Activated CD8-positive, alpha-beta memory T cell treated with anti-CD3 and anti-CD28 coated beads for 1 hour (primary cell): ENCODE measurements around the gene PHETA1.
"Not testable (repeated sequence)": the region's sequence is repeated elsewhere in the genome, so short reads cannot be mapped to it uniquely, and the experiment has no call there.

Experiments used
- DNase-seq, 2 donors: peaks; one replicate each; pipeline ENCODE4 v3.0.0-alpha.2; 2020; ENCODE audit warnings: low read depth in 1 of 2; ENCODE audit errors: extremely low read depth in 1 of 2

Gene PHETA1

DNA sequence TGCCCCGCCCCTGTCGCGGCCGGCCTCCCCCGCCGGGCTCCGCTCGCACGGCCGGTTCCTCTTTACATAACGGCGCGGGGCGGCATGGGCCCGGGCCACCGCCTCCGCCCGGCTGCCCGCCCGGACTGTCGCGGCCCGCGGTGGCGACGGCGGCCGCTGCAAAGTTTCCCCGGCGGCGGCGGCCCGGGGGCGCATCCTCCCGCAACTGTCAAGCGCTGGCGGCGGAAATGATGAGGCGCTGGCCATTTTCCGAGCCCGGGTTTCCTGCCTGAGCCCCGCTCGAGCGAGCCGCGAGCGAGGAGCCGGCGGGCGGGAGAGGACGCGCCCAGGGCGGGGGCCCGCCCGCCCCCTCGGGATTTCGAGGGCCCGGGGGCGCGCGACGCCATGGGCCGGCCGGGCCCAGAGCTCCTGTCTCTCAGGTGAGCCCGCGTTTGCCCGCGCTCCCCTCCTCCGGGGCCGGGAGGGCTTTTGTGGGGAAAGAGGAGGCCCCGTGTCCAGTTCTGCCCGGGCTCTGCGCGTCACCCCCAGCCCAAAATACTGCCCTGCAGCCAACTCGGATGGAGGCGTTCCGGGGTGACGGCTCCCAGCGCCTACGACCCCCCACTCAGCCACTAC is 37.1 kb upstream of the PHETA1 start, which contains the start of gene SH2B3:
Gene SH2B3 (plus strand): TSS at position 65 of the 615 bp plus-strand sequence. CDS start 12,223 bp downstream, outside the sequence.
- peak; percentile 48 to 68 for DNase-seq

DNA sequence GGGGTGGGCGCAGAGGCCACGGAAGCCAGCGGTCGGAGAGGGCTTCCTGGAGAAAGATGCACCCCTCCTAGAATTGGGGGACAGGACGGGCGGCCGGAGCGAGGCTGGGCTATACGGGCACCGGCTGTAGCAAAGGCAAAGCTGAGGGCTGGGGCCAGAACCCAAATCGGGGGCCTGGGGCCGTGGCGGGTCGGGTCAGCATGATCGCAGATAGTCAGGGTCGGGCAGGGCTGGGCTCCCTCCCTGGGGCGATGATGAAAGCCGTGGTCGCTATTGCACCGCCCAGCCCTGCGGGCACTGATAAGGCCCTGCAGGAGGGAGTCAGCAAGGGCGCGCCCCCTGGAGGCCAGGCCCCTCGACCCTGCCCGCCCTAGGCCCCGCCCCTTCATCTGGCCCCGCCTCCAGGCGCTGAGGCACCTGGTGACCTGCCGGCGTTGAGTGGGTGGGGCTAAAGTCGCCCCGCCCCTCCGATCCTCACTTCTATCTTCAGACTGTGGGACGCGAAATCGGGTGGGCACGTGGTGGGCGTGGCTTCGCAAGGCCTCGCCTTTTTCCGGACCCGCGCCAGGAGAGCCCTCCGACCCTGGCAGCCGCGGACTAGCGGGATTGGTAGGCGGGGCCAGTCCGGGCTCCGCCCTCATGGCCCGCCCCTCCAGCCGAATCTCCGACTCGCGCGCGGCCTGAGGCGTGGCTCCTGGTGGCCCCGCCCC is 36.4 kb upstream of the PHETA1 start:
- peak; percentile 97 to 99 for DNase-seq

DNA sequence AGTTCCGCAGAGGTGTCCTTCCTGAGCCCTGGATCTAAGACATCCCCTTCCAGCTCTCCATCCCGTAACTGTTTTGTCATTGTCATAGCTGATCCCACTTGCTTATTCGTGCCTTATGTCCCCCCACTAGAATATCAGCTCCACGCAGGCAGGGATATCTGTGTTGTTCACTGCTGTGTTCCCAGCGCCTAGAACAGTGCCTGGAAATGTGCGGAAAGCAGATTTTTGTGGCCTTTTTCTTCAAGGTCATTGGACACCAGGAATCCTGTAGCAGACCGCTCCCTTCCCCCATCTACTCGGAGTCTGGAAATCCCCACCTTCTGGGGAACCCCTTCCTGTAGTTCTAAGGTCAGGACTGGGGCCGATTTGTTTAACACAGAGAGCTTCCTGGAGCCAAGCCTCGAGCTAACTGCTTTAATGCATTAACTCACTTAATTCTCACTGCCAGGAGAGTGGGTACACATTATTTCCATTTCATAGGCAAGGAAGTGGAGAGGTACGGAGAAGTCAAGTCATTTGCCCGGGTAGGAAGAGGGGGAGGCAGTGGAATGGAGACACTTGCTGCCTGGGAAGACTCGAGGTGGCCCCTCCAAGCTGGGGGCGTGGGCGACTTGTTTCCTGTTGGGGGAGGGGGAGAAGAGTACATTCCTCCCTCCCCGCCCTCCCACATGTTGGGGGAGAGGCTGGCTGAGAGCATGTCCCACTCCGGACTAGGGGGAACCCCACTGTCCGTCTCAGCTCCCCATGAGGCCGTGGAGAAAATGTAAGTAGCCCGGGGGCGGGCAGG is 35.7 kb upstream of the PHETA1 start:
- DNase-seq, result peak in 1 of 2 donors; percentile 27

DNA sequence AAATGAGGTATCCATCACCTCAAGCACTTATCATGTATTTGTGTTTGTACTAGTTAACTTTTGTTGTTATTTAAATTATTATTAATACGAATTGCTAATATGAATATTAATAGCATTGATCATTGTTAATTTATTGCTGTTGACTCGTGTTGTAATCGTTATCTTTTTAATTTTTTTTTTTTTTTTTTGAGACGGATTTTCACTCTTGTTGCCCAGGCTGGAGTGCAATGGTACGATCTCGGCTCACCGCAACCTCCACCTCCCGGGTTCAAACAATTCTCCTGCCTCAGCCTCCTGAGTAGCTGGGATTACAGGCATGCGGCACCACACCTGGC is 33.6 kb upstream of the PHETA1 start:
- not testable (repeated sequence) for DNase-seq

DNA sequence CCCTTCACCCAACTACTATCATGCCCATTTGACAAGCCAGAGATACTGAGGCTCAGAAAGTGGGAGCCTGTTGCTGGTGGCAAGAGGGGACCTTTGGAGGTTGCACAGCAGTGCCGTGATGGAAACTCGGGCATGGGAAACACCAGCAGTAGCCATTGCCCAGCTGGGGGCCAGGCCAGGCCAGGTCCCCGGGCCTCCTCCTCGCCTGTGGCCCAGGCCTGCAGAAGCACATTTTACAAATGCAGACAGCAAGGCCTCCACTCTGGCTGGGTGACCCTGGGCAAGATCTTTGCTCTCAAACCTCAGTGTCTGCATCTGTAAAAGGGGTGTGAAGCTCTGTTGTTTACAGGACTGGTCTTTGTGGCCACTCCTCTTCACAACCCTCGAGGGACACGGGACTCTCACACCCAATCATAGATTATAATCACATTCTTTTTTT is 32.3 kb upstream of the PHETA1 start:
- DNase-seq, result no peak

DNA sequence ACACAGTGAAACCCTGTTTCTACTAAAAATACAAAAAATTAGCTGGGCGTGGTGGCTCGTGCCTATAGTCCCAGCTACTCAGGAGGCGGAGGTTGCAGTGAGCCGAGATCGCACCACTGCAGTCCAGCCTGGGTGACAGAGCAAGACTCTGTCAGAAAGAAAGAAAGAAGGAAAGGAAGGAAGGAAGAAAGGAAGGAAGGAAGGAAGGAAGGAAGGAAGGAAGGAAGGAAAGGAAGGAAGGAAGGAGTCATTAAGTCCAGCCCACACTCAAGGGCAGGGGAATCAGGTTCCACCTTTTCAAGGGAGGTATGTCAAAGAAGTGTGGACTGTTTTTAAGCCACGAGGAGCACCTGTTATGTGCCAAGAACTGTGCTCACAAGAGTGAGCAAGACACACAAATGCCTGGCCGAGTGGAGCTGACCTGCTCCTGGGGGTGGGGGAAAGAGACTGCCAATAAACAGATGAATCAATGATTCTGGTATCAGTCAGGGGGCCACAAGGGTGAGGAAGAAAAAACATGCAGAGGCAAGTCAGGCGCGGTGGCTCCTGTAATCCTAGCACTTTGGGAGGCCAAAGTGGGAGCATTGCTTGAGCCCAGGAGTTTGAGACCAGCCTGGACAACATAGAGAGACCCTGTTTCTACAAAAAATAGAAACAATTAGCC is 31.0 kb upstream of the PHETA1 start:
- not testable (repeated sequence) for DNase-seq

DNA sequence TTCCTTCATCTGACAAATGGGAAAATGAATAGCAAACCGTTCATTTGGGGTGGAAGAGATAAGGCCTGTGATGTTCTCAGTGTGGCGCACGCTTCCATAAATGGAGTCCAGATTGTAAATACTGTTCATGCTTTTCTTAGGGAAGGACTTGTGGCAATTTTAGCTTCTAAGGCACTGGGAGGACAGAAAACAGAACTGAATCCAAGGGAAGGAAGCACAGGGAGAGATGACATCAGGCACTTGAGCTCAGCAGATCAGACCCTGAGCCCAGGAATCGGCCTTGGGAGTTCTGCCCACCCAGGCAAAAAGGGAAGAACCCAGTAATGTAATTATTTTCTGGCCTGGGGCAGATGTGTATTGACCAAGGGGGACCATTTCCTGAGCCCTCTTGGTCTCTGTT is 29.6 kb upstream of the PHETA1 start:
- no peak for DNase-seq

DNA sequence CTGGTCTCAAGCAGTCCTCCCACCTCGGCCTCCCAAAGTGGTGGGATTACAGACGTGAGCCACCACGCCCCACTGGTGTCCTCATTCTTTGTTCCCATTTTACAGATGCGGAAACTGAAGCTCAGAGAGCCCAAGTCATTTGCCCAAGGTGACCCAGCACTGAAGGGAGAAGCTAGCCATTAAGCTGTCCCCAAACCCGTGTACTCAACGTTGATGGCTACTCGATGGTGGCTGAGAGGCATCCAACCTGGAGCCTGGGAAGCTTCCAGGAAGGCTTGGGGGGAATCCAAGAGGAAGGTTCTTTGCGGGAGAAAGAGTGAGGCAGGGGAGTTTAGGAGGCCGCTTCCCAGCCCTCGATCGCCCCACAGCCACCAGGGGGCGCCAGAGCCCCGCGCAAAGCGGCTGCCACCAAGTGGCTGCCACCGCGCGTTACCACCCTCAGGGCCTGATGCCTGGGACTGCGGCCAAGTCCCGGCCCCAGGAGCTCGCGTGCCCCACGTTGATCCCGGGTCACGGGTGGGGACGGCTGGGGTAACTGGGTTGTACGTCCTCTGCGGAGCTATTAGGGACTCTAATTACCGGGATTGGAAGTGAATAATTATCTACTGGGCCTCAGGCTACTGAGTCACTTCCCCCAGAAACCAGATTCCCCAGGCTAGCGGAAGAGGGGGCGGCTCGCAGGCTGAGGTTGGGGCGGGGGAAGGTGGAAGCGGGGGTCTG is 28.0 kb upstream of the PHETA1 start:
- DNase-seq, result peak; percentile 62 to 90

DNA sequence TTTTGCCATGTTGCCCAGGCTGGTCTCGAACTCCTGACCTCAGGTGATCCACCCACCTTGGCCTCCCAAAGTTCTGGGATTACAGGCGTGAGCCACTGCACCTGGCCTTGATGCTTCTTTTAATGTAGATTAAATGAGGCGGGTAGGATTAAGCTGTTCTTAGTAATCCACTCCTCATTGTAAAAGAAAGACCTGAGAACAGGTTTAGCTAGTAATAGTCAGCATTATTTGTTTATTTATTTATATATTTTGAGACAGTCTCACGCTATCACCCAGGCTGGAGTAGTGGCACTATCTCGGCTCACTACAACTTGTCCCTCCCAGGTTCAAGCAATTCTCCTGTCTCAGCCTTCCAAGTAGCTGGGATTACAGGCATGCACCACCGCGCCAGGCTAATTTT is 27.4 kb upstream of the PHETA1 start:
- not testable (repeated sequence) for DNase-seq

DNA sequence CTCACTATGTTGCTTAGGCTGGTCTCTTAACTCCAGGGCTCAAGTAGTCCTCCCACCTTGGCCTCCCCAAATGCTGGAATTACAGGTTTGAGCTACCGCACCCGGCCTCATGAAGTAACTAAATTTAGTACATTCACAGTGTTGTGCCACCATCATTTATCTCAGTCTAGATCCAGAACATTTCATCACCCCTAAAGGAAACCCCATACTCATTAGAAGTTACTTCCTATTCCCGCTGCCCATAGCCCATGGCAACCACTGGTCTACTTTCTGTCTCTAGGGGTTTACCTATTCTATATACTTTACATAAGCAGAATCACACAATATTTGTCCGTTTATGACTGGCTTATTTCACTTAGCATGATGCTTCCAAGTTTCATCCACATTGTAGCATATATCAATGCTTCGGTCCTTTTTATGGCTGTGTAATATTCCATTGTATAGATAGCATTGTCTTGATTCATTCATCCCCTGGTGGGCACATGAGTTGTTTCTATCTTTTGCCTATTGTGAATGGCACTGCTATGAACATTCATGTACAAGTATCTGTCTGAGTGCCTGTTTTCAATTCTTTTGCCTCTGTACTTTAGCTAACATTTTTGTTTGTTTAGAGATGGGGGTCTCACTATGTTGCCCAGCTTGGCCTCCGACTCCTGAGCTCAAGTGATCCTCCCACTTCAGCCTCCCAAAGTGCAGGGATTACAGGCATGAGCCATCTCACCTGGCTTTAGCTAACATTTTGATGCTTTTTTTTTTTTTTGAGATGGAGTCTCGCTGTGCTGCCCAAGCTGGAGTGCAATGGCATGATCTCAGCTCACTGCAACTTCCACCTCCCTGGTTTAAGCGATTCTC is 26.7 kb upstream of the PHETA1 start:
- no peak for DNase-seq

DNA sequence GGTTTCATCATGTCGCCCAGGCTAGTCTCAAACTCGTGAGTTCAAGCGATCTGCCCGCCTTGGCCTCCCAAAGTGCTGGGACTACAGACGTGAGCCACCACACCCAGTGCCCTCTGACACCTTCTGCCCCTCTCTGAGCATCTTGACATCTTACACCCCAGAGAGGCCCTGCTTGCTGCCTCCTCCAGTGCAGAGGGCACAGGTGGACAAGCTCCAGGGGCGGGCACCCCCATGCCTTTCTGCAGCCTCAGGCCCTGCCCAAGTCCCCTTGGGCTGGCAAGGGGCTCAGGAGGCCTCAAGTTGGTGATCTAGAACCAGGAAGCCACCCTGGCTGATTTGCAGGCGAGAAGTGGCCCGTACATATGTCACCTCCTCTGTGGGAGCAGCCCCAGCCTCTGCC is 25.6 kb upstream of the PHETA1 start:
- no peak for DNase-seq

DNA sequence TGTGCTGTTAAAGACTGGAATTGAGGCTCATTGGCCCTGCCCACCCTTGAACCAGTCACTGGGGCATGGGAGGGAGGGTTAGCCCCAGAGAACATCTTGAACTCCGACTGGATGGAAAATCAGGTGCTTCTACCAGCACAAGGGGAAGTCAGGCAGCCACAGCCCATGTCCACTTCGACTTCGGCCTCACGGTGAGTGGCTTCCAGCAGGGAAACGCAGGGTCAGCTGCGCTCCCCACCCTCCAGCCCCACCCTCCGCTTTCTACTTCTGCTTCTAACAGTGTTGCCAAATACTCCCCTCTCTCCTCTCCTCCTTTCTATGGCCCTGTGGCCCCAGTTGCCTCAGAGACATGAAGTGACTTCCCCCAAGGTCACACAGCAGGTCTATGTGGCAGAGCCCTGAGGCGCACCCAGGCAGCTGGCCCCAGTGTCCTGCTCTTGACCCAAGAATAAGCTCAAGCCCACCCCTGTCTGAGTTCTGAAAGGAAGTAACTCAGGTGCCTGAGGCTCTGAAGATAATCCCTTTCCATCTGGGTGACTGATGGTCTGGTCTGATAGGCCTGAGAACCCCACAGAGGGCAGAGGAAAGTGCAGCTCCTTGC is 24.9 kb upstream of the PHETA1 start:
- no peak for DNase-seq

DNA sequence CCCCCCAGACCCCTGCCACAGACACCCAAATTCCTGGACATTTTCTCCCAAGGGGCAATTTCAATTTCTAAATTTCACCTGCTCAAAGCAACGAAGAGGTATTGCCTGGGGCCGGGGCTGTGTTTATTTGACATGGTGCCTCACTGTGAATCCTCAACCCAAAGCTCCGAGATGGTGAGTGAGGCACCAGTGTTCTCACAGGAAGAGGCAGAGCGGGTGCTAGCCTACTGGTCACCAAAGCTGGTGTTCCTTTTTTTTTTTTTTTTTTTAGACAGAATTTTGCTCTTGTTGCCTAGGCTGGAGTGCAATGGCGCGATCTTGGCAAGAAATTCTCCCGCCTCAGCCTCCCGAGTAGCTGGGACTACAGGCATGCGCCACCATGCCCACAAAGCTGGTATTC is 22.0 kb upstream of the PHETA1 start:
- DNase-seq, result no peak

DNA sequence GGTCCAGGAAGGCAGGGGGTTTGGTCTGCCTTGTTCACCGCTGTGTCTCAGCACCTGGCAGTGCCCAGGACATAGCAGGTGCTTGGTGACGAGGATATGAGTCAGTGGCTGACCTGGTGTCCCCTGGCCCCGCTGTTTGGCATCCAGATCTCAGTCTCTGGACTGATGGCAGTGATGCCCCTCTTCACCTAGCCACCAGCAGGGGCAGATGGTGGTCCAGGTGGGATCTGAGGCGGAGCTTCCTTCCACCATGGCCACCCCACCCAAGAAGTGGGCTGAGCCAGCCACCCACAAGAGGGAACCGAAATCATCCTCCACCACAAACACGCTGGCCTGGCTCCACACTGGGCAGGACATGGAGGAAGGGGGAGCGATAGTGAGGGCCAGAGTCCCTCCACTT is 20.7 kb upstream of the PHETA1 start:
- DNase-seq, result no peak

DNA sequence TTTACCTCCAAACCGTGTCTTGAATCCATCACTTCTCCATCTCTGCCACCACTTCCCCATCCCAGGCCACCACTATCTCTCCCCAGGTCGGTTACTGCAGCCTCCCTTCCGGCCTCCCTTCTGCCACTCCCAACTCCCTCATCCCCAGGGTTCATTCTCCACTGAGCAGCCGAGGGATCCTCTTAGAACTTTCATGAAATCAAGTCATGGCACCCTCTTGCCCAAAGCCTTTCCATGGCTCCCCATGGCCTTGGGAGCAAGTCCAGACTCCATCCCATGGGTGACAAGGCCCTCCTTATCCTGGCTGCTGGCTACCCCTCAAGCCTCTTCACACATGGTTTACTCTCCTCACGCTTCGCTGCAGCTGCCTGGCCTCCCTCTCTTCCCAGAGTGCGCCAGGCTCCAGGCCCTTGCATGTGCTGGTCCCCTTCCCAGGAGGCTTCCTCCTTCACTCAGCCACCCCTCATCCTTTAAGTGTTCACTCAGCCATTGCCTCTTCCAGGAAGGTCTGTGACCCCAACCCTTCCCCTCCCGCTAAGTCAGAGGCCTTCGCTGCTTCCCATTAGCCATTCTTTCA is 18.9 kb upstream of the PHETA1 start:
- DNase-seq, result no peak

DNA sequence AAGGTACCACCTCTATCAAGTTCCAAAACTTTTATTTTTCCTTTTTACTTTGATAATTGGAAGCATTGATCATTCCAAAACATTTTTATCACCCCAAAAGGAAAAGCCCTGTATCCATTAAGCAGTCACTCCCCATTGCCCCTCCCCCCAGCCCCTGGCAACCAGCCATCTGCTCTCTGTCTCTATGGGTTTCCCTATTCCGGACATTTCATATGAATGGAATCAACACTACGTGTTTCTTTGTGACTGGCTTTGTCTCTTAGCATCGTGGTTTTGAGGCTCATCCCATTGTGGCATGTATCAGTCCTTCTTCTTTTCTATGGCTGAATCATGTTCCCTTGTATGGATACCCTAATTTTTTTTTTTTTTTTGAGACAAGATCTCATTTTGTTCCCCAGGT is 18.0 kb upstream of the PHETA1 start:
- DNase-seq, result no peak

DNA sequence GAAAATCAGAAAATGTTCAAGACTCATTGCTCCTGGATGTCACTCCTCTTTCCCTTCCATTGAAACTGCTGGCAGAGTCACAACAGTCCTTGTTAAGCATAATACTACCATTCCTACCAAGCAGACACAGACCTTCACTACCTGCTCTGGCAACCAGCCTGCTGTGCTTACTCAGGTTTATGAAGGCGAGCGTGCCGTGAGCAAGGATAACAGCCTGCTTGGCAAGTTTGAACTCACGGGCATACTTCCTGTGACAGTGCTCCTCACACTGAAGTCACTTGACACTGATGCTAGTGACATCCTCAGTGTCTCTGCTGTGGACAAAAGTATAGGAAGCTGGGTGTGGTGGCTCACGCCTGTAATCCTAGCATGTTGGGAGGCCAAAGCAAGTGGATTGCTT is 15.7 kb upstream of the PHETA1 start:
- DNase-seq, result no peak

DNA sequence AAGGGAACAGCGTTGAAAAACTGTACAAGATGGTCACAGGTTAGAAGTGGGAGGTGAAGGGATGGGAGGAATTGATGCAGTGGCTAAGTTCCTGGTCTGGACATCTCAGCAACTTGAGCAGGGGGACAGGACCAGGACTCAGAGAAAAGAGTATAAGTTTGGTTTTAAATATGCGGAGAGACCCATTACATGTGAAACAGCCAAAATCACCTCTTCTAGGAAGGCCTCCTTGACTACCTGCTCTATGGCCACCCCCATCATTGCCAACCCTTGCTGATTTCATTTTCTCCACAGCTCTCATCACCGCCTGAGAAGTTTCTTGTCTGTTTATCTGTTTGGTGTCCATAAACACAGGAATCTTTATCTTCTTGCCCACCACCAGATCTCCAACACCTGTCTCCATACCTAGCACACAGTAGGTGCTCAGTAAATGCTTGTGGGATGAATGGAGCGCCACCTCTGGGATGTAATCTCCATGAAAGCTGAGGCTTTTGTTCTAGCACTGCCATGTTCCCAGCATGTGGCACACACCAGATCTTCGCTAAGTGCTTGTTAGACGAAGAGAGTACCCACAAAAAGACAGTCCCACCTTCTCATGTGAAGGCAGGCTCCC is 11.2 kb upstream of the PHETA1 start:
- DNase-seq, result no peak

DNA sequence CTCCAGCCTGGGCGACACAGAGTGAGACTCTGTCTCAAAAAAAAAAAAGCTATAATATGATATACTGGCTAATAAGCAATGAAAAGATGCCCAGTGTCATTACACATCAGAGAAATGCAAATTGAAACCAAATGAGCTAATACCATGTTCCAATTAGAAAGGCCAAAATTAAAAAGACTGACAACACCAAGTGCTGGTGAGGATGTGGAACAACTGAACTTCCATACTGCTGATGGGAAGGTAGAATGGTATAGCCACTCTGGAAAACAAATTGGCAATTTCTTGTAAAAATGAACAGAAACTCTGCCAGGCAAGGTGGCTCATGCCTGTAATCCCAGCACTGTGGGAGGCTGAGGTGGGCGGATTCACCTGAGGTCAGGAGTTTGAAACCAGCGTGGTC is 8.5 kb upstream of the PHETA1 start:
- no peak for DNase-seq
